ENCODE measurements around the gene RPS29.

- TF ChIP-seq POLR2A (IDR thresholded peaks at IDR 0.05) (peak in 1 of 2 donors; percentile 95), CTCF (IDR thresholded peaks at IDR 0.05) (peak in 1 of 6 experiments; percentile 24)
Observed at GRCh38 chr14:49585803-49586672, at the start of gene RPS29.

Data from thyroid gland (tissue), 4 donors.